Endothelial cell of umbilical vein (primary cell): ENCODE measurements around the gene USP8.

Experiments used
- CTCF ChIP-seq, 2 donors: IDR thresholded peaks; 1 replicate in 1 of 2; 2 replicates in 1 of 2; pipeline ENCODE4 v1.5.1; 2011; ENCODE audit warnings: low read length in 2 of 2, mild to moderate bottlenecking in 2 of 2, moderate library complexity in 2 of 2, control low read depth in 1 of 2, inconsistent platforms in 1 of 2, low read depth in 1 of 2; ENCODE audit not compliant: insufficient read depth in 1 of 2; ENCODE audit errors: extremely low read depth in 1 of 2
- EZH2 ChIP-seq: IDR thresholded peaks from 2 replicates; pipeline ENCODE4 v1.6.1; 2012; ENCODE audit warnings: borderline replicate concordance, low read depth, mild to moderate bottlenecking, moderate library complexity, low read length, inconsistent platforms; ENCODE audit not compliant: severe bottlenecking
- GATA2 ChIP-seq: IDR thresholded peaks from 2 replicates; pipeline ENCODE4 v1.7.0; 2011; ENCODE audit warnings: low read depth, mild to moderate bottlenecking, moderate library complexity, mixed read lengths, low read length; ENCODE audit not compliant: insufficient read length, insufficient read depth
- MAX ChIP-seq: IDR thresholded peaks from 2 replicates; pipeline ENCODE4 v1.6.1; 2011; ENCODE audit not compliant: insufficient read depth, insufficient read length
- POLR2A ChIP-seq: IDR thresholded peaks from 2 replicates; pipeline ENCODE4 v1.6.1; 2012; ENCODE audit warnings: low read depth, mild to moderate bottlenecking, control low read depth, low read length
- POLR2AphosphoS5 ChIP-seq: IDR thresholded peaks from 2 replicates; pipeline ENCODE4 v1.6.1; 2012; ENCODE audit warnings: low read depth, mild to moderate bottlenecking, control low read depth, low read length, moderate library complexity; ENCODE audit not compliant: insufficient read depth

DNA sequence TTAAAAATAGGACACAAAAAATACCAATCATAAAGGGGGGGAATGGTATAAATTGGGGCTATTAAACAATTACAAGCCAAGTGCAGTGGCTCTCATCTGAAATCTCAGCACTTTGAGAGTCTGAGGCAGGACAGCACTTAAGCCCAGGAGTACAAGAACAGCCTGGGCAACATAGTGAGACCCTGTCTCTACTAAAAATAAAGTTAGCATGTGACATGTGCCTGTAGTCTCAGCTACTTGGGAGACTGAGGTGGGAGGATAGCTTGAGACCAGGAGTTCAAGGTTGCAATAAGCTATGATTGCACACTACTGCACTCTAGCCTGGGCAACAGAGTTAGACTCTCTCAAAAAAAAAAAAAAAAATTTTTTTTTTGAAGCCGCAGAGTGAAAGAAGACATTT, 45.4 kb upstream of the USP8 start:
- TF ChIP-seq POLR2A, result no peak
- TF ChIP-seq CTCF (IDR thresholded peaks at IDR 0.05; ENCODE audit: extremely low read depth in 1 of 2, insufficient read depth in 1 of 2, low read depth in 1 of 2, low read length in 2 of 2), result no peak
- no peak for TF ChIP-seq MAX
- TF ChIP-seq EZH2, result no peak
- TF ChIP-seq POLR2AphosphoS5, result no peak
- TF ChIP-seq GATA2, result no peak
